ENCODE data around the gene NPAS3.

- TF ChIP-seq CTCF (IDR thresholded peaks at IDR 0.05; ENCODE audit: low read depth, low read length) (no peak), EZH2phosphoT487 (IDR thresholded peaks at IDR 0.05; ENCODE audit: low read depth) (no peak)
These were observed 455.3 kb downstream of the NPAS3 start for GRCh38 chr14:33393895-33394368.

Measured in OCI-LY3 (cell line).